Mucosa of descending colon (tissue), 3 donors: ENCODE data around the gene OSTF1. TPM values are rescaled to one million over a fixed set of nuclear protein-coding genes. Genes with fewer than 3 reads are reported as not detected.

Source experiments
- ATAC-seq: fragments of 200-7000 bp; cut with Tn5 transposase; one replicate; pipeline ENCODE4 v1.9.1; 2020; ENCODE audit warnings: mild to moderate bottlenecking, moderate library complexity
- DNase-seq, 3 donors: peaks; one replicate each; pipeline ENCODE4 v3.0.0-alpha.2; 2020
- H3K36me3 ChIP-seq: fragments of 200-600 bp; one replicate; pipeline ENCODE4 v1.8.0; 2021; ENCODE audit warnings: low read depth, mild to moderate bottlenecking
- H3K4me1 ChIP-seq: fragments of 200-600 bp; one replicate; pipeline ENCODE4 v1.8.0; 2021; ENCODE audit warnings: low read depth, mild to moderate bottlenecking
- H3K4me3 ChIP-seq: fragments of 200-600 bp; one replicate; pipeline ENCODE4 v1.8.0; 2021; ENCODE audit warnings: mild to moderate bottlenecking
- H3K9me3 ChIP-seq: fragments of 200-600 bp; one replicate; pipeline ENCODE4 v1.8.0; 2021; ENCODE audit warnings: mild to moderate bottlenecking
- intact Hi-C, 2 donors: fragments of 100-400 bp; cut with DNase I in 1 of 2; cut with micrococcal nuclease in 1 of 2; formaldehyde crosslinking; loops; one replicate each; pipeline versions ENCODE4 v1.11.0 to v1.11.1; 2022; cut with DNase I, micrococcal nuclease
- total RNA-seq, 3 donors: library from RNA; stranded (reverse); fragmentation: NEBNext Ultra II Directional in 2 of 3; extraction: Animal tissue kit (Norgen Biotek cat#: 25700) in 2 of 3; gene quantifications; one replicate each; pipeline versions ENCODE4 v1.2.1 to v1.2.4, GENCODE V29; 2021 to 2023
- TF ChIP-seq, protein P1 (sequence below): fragments of 200-600 bp; IDR thresholded peaks from one replicate; pipeline ENCODE4 v1.8.0; 2022; ENCODE audit warnings: antibody characterized with exemption, mild to moderate bottlenecking
- donor health status: DM: no; HTN: no; CAD: no; lungs with moderate emphysema.
- donor health status: DM: no; HTN: no; CAD: no.
- donor health status: DM: no; HTN: yes; CAD: no.

The OSTF1 gene
- total RNA-seq, 3 donors from 2014 or later = 40.6 to 71.2 (median 63.9) TPM

DNA sequence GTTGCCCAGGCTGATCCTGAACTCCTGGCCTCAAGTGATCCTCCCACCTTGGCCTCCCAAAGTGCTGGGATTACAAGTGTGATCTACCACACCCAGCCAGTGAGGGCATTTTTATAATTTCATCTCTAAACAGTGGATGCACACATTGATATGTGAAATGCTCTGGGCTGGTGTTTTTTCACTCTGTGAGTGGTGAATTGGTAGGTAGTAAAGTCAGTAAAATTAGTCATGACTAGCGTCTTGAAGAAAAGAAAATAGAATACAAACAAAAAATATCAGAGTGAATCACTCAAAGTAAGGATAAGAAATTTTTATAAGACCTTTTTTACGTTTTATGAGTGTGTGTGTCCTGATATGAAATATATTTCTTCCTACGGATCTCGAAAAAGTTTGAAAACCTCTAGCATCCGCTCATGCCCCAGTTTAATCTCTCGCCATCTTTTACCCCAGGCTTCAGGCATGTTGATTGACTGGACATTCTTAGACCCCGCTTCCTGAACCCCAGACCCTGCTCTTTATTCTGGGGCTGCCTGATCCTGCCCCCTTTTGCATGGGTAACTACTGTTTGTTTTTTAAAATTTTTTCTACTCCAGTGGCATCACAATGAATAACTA is 14.0 kb downstream of the OSTF1 start:
- Histone ChIP-seq H3K9me3 (no peaks in the 10 kb centered on the region), H3K4me3 (no peak overlapping the region), H3K4me1 (no peaks in the 10 kb centered on the region), H3K36me3 (no peaks in the 10 kb centered on the region)
- ATAC-seq = no peak
- DNase-seq = no peak
- intact Hi-C loops = no loop called here
- TF ChIP-seq, protein P1, sequence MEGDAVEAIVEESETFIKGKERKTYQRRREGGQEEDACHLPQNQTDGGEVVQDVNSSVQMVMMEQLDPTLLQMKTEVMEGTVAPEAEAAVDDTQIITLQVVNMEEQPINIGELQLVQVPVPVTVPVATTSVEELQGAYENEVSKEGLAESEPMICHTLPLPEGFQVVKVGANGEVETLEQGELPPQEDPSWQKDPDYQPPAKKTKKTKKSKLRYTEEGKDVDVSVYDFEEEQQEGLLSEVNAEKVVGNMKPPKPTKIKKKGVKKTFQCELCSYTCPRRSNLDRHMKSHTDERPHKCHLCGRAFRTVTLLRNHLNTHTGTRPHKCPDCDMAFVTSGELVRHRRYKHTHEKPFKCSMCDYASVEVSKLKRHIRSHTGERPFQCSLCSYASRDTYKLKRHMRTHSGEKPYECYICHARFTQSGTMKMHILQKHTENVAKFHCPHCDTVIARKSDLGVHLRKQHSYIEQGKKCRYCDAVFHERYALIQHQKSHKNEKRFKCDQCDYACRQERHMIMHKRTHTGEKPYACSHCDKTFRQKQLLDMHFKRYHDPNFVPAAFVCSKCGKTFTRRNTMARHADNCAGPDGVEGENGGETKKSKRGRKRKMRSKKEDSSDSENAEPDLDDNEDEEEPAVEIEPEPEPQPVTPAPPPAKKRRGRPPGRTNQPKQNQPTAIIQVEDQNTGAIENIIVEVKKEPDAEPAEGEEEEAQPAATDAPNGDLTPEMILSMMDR = no peak

DNA sequence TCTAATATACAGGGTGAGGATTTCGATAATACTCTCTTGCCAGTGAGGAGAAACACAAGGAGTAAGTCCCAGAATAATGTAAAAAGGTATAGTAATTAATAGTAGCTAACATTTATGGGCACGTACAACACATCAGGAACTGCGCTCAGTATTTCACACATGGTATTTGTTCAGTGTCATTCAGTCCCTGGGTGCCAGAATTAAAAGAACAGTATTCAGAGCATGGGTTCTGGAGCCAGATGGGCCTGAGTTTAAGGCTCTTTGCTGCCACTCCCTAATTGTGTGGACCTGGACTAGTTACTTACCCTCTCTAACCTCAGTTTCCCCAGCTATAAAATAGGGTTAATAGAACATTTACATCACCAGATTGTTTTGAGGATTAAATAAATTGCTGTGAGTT is 16.3 kb downstream of the OSTF1 start:
- H3K4me3 ChIP-seq = no peak overlapping the region
- intact Hi-C loops = no loop called here
- DNase-seq = no peak
- peaks cover 5% of the 10 kb centered on the region for H3K4me1 ChIP-seq
- no peaks in the 10 kb centered on the region for H3K36me3 ChIP-seq
- H3K9me3 ChIP-seq = no peaks in the 10 kb centered on the region
- TF ChIP-seq, protein P1 = no peak
- no peak for ATAC-seq

DNA sequence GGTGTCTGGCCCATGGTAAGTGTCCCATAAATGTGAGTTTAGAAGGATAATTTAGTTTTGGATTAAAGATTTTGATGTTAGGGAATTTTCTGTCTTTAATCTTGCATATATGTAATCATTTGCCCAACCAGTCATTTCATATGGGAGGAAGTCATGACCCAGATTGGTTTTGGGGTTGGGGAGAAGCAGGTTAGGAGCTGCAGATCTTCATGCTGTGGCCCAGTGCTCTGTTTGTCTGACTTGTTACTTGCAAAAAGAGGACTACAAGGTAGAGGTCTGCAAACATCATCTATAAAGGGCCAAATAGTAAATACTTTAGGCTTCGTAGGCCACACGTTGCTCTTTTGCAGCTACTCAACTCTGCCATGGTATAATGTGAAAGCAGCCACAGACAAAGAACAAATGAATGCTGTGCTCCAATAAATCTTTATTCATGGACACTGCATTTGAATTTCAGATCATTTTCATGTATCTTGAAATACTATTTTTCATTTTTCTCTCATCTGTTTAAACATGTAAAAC is 16.8 kb downstream of the OSTF1 start:
- Histone ChIP-seq H3K36me3 (no peaks in the 10 kb centered on the region), H3K4me1 (peaks cover 6% of the 10 kb centered on the region), H3K4me3 (no peak overlapping the region), H3K9me3 (no peaks in the 10 kb centered on the region)
- peak; percentile 18 for ATAC-seq
- intact Hi-C loops = no loop called here
- no peak for DNase-seq
- TF ChIP-seq, protein P1 = no peak

DNA sequence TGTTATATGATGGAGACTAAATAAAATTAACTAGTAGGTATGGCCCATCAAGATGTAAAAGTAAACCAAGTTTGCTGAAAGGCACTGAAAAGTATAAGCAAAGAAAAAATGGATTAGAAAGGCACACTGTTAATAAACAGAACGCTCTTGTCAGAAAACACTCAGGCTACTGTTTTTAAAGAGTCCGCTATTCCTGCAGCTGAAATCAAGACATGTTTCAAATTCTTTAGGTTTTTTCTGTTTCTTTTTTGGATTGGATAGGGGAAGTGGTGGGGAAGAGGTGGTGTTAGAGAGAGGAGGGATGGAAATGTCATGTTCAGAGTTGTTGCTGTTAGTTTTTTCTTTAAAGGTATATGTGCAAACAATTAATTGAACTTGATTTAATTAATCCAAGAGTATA is 17.5 kb downstream of the OSTF1 start:
- H3K36me3 ChIP-seq = no peaks in the 10 kb centered on the region
- peaks cover 7% of the 10 kb centered on the region for H3K4me1 ChIP-seq
- no peak for ATAC-seq
- H3K4me3 ChIP-seq = no peak overlapping the region
- TF ChIP-seq, protein P1 = no peak
- no peaks in the 10 kb centered on the region for H3K9me3 ChIP-seq
- DNase-seq = no peak
- intact Hi-C loops = no loop called here

DNA sequence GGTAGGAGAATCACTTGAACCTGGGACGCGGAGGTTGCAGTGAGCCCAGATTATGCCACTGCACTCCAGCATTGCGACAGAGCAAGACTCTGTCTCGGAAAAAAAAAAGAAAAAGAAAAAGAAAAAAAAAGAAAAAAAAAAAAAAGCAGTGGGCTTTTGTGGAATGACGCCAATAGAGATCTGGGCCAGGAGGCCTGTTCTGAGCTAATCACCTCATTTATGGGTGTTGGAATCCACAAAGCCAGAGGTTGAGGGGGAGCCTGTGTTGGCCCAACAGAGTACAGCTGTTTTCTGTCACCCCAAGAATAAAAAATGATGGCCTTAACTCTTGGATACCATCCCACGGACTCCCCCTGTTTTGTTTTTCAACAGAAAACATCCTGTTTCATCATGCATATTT is 18.5 kb downstream of the OSTF1 start:
- intact Hi-C loops = no loop called here
- no peak for ATAC-seq
- Histone ChIP-seq H3K9me3 (no peaks in the 10 kb centered on the region), H3K36me3 (no peaks in the 10 kb centered on the region), H3K4me3 (no peak overlapping the region), H3K4me1 (peaks cover 18% of the 10 kb centered on the region)
- TF ChIP-seq, protein P1 = no peak
- no peak for DNase-seq
